ENCODE measurements around the gene ZNF90.
"Not testable (repeated sequence)": the region's sequence is repeated elsewhere in the genome, so short reads cannot be mapped to it uniquely, and the experiment has no call there.

DNA sequence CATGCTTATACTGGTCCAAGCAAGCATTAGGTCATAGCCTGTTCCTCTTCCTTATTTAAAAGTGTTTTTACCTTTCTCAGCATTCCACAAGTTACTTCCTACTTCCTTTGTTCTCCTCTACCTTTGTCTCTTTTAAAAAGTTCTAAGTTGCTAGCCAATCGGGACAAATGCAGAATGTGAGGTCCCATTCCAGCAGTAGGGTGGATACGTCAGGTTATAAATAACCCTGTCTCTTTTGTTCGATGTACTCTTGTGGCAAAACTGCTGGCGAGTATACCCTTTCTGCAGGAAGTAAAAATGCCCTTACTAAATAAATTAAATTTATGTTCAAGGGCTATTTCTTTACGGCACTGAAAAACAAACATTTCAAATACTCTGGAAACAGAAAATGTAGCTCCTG lies 32.1 kb upstream of the ZNF90 start:
- TF ChIP-seq, protein P1, sequence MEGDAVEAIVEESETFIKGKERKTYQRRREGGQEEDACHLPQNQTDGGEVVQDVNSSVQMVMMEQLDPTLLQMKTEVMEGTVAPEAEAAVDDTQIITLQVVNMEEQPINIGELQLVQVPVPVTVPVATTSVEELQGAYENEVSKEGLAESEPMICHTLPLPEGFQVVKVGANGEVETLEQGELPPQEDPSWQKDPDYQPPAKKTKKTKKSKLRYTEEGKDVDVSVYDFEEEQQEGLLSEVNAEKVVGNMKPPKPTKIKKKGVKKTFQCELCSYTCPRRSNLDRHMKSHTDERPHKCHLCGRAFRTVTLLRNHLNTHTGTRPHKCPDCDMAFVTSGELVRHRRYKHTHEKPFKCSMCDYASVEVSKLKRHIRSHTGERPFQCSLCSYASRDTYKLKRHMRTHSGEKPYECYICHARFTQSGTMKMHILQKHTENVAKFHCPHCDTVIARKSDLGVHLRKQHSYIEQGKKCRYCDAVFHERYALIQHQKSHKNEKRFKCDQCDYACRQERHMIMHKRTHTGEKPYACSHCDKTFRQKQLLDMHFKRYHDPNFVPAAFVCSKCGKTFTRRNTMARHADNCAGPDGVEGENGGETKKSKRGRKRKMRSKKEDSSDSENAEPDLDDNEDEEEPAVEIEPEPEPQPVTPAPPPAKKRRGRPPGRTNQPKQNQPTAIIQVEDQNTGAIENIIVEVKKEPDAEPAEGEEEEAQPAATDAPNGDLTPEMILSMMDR (IDR thresholded peaks at IDR 0.05) = not testable (repeated sequence)
- TF ChIP-seq EP300, POLR2AphosphoS5, POLR2A (IDR thresholded peaks at IDR 0.05): not testable (repeated sequence)
